SK-N-SH treated with all-trans-retinoic acid at 6 μM for 48 hours (cell line): ENCODE measurements around the gene NAV3.

Experiments used
- ARNTL ChIP-seq: fragments of 450-650 bp; formaldehyde crosslinking; IDR thresholded peaks from 2 replicates; pipeline ENCODE4 v1.5.0; 2020; ENCODE audit warnings: low read depth, mild to moderate bottlenecking, moderate library complexity, borderline replicate concordance
- OSR1 ChIP-seq: fragments of 250-450 bp; sonication (Bioruptor Pico); IDR thresholded peaks from 2 replicates; pipeline ENCODE4 v1.8.0; 2022; ENCODE audit warnings: moderate library complexity, mild to moderate bottlenecking, inconsistent platforms
- PATZ1 ChIP-seq: fragments of 250-450 bp; sonication (Bioruptor Pico); IDR thresholded peaks from 2 replicates; pipeline ENCODE4 v1.8.0; 2020; ENCODE audit warnings: mild to moderate bottlenecking, moderate library complexity, borderline replicate concordance
- POU6F1 ChIP-seq: fragments of 250-450 bp; sonication (Bioruptor Pico); IDR thresholded peaks from 2 replicates; pipeline ENCODE4 v1.8.0; 2021; ENCODE audit warnings: low read depth, mild to moderate bottlenecking, moderate library complexity, borderline replicate concordance
- SNAI2 ChIP-seq: fragments of 250-450 bp; sonication (Bioruptor Pico); IDR thresholded peaks from 2 replicates; pipeline ENCODE4 v1.5.0; 2020; ENCODE audit warnings: mild to moderate bottlenecking, moderate library complexity
- TCF4 ChIP-seq: fragments of 250-450 bp; sonication (Bioruptor Pico); IDR thresholded peaks from 2 replicates; pipeline ENCODE4 v1.8.0; 2021; ENCODE audit warnings: mild to moderate bottlenecking, moderate library complexity, borderline replicate concordance
- ZC3H10 ChIP-seq: fragments of 250-450 bp; sonication (Bioruptor Pico); IDR thresholded peaks from 2 replicates; pipeline ENCODE4 v1.5.1; 2021; ENCODE audit warnings: mild to moderate bottlenecking, moderate library complexity
- ZFP30 ChIP-seq: fragments of 450-650 bp; formaldehyde crosslinking; IDR thresholded peaks from 2 replicates; pipeline ENCODE4 v1.5.0; 2022; ENCODE audit warnings: mild to moderate bottlenecking, moderate library complexity
- ZNF70 ChIP-seq: fragments of 450-650 bp; formaldehyde crosslinking; IDR thresholded peaks from 2 replicates; pipeline ENCODE4 v1.5.0; 2020; ENCODE audit warnings: mild to moderate bottlenecking, moderate library complexity
- ZNF8 ChIP-seq: fragments of 450-650 bp; formaldehyde crosslinking; IDR thresholded peaks from 2 replicates; pipeline ENCODE4 v1.5.0; 2020; ENCODE audit warnings: mild to moderate bottlenecking, moderate library complexity
- TF ChIP-seq, protein P1 (sequence below): fragments of 250-450 bp; sonication (Bioruptor Pico); IDR thresholded peaks from 2 replicates; pipeline ENCODE4 v1.5.1; 2020; ENCODE audit warnings: low read depth, mild to moderate bottlenecking, moderate library complexity

GRCh38 chr12:77938301-77938700 lies 107.6 kb downstream of the NAV3 start:
- TF ChIP-seq ZNF70 = no peak
- no peak for TF ChIP-seq ARNTL (CRISPR knock-in tag)
- TF ChIP-seq ZNF8 = no peak
- TF ChIP-seq SNAI2 (CRISPR knock-in tag) = no peak
- no peak for TF ChIP-seq ZFP30 (CRISPR knock-in tag)
- TF ChIP-seq, protein P1, sequence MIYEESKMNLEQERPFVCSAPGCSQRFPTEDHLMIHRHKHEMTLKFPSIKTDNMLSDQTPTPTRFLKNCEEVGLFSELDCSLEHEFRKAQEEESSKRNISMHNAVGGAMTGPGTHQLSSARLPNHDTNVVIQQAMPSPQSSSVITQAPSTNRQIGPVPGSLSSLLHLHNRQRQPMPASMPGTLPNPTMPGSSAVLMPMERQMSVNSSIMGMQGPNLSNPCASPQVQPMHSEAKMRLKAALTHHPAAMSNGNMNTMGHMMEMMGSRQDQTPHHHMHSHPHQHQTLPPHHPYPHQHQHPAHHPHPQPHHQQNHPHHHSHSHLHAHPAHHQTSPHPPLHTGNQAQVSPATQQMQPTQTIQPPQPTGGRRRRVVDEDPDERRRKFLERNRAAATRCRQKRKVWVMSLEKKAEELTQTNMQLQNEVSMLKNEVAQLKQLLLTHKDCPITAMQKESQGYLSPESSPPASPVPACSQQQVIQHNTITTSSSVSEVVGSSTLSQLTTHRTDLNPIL = no peak
- TF ChIP-seq ZC3H10 = no peak
- TF ChIP-seq OSR1 = no peak
- no peak for TF ChIP-seq POU6F1
- TF ChIP-seq TCF4 = no peak
- TF ChIP-seq PATZ1 = no peak
